HTERT RPE-1 (cell line): ENCODE data around the gene ACADSB.

Experiments used
- in situ Hi-C: fragments of 300-500 bp; cut with MboI; formaldehyde crosslinking; loops from 4 replicates; pipeline ENCODE4 v1.14.3; 2020; ENCODE audit warnings: low sequenced_read_pairs

Gene ACADSB

GRCh38 chr10:123038782-123039631 is 30.2 kb downstream of the ACADSB start:
- in situ Hi-C loops = no loop called here

- in situ Hi-C loops = no loop called here
Observed at GRCh38 chr10:123039632-123039930, 30.8 kb downstream of the ACADSB start.

DNA sequence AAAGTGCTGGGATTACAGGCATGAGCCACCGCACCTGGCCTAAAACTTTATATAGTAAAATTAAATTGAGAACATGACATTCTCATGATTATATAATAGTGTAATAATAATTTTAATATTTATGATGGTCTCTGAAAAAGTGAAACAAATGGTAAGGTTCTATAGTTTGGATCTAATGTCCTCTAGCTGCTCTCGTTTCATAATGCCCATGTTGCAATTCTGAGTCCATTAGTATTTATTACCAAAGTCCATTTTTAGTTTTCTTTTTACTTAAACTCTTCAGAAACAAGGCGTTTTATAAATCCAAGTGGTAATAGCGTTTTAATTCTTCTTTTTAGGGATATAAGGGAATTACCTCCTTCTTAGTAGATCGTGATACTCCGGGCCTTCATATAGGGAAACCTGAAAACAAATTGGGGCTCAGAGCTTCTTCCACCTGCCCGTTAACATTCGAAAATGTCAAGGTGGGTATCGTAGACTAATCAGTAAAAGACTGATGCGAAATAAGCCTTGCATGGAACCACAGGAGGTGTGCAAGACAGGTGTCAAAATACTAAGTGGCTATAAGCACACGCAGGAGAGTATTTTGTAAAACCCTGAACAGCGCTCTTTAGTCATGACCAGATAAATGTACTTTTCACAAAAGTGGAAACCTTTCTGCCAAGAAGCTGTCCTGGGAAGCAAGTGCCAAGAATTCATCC is 34.1 kb downstream of the ACADSB start:
- in situ Hi-C loops = no loop called here

GRCh38 chr10:123043409-123043925 is 34.7 kb downstream of the ACADSB start:
- in situ Hi-C loops = no loop called here

- in situ Hi-C loops = no loop called here
Observed at GRCh38 chr10:123044391-123044790, 35.6 kb downstream of the ACADSB start.

DNA sequence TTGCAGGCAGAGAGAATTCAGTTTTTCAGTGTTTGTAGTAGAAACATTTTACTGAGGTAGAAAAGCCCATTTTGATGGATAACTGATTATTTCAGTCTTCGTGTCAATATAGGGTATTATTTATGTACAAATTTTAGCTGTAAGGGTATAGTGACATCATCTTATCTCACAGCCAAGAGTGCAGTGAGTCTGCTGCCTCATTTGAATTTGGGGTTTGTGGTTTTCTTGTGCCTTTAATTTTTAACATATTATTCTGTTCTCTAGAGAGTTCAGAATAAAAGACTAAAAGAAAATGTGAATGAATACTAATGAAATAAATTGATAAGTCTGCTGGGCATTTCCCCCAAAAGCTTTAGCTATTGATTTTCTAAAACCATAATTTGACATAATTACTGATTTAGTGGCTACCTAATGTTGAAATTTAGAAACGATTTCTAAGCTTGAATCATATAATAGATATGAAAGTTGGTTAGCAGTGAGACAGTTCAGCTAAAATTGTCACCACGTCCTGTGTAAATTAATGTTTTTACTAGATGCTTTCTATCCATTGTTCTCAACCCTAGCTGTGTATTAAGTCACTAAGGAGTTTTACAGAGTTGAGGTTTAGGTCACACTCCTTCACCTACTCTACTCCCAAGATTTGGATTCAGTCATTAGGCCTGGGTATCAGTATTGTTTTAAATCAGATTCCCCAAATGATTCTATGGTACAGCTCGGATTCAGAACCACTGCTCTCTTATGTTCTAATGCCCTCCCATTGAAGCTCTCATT is 37.3 kb downstream of the ACADSB start:
- in situ Hi-C loops = no loop called here

- in situ Hi-C loops = no loop called here
Observed at GRCh38 chr10:123057968-123058367, 49.2 kb downstream of the ACADSB start.

DNA sequence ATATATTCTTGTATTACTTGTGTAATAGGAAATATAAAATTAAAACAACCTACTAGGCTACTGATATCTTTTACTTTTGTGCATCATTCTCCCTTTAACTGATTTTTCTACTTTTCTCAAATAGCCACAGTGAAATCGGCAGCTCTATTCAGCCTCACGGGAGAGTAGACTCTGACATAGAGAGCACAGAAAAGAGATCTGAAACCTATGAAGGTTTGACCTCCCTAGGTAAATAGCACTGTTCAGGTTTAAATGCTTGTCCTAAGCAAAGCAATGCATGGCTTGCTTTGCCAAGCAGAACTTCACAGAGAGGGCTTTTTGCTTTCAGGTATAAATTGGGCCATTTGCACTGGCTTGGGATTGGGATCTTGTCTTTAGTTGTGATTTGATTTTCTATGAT is 53.1 kb downstream of the ACADSB start:
- in situ Hi-C loops = no loop called here

DNA sequence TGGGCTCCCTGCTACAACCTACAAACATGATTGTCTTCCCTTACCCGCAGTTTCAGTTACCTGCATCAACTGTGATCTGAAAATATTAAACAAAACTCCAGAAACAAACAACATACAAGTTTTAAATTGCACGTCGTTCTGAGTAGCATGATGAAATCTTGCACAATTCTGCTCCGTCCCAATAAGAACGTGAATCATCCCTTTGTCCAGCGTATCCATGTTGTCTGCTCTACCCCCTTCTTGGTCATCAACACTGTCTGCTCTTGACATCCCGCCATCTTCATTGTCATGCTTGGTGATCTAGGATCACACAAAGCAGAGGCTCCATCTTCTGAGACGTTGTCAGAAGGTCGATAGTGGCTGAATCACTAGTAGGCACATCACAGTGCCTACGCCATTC is 53.9 kb downstream of the ACADSB start:
- in situ Hi-C loops = no loop called here

DNA sequence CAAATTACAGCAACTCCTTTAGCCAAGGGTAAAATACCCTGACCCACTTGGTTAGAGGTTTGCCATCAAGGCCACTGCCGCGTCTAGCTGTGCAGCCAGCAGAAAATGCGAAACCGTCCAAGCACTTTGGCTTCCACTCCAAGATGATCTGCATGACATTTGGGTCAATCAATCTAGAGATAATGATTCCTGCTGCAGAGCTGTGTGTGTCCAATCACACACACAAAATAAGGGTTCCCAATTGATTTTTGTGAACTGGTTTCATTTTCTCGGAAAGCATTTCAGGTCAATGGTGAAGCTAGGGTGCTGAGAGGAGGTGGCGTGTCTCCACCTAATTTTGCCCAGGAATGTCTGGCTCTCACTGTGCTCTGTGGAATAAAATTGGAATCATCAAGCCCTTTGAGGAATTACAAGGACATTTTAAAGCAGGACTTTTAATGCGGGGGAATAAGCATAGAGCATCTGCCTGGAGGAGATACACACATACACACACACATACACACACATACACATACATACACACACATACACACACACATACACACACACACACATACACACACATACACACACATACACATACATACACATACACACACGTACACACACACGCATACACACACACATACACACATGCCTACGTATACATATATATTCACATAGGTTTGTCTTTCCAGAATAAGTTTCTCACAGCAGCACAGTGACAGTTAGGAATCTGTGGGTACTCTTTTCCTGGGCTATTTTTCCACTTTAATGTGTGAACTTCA is 59.5 kb downstream of the ACADSB start:
- in situ Hi-C loops = no loop called here

- in situ Hi-C loops = no loop called here
Observed at GRCh38 chr10:123069246-123069986, 60.6 kb downstream of the ACADSB start.

GRCh38 chr10:123073187-123073586 is 64.4 kb downstream of the ACADSB start:
- in situ Hi-C loops = no loop called here

- in situ Hi-C loops = no loop called here
Observed at GRCh38 chr10:123074215-123074614, 65.4 kb downstream of the ACADSB start.

GRCh38 chr10:123081896-123082295 is 73.1 kb downstream of the ACADSB start:
- in situ Hi-C loops = no loop called here

- in situ Hi-C loops = no loop called here
Observed at GRCh38 chr10:123083811-123084210, 75.0 kb downstream of the ACADSB start.

- in situ Hi-C loops = no loop called here
Observed at GRCh38 chr10:123086281-123086680, 77.5 kb downstream of the ACADSB start.

GRCh38 chr10:123087348-123087747 is 78.5 kb downstream of the ACADSB start:
- in situ Hi-C loops = no loop called here

- in situ Hi-C loops = no loop called here
Observed at GRCh38 chr10:123087786-123088185, 79.0 kb downstream of the ACADSB start.

DNA sequence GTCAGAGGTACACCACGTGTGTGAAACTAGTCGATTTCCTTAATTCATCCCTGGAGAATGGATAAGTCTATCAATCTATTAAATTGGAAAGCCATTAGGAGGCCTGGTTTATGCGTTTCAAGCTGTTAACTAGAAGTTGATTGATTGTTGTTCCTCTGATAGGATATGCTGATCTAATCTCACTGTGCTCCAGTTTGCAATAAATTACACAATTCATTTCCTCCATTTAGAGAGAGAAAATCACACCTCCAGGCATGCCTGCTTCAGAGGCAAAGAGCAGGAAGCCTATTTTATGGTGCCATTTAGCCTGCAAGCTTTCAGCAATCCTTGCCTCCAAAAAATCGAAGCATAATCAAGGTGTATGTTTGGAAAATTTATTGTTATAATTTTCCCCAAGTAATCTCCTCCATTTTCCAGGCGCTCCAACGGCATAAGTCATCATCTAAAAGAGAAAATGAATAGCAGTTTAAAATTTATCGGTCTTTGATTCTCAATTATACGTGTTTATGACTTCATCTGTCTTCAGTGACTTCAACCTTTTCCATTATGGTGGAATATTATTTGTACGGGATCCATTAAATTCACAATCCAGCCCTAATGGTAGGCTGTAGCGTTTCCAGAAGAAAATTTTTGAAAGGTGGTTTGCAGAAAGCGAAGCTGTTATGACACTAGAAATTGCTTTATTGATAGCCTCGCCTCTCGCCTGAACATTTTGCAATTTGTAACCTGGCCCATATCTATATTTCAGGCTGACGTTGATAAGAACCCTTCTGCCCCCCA is 84.0 kb downstream of the ACADSB start:
- in situ Hi-C loops = no loop called here
